ENCODE measurements around the gene CBX8. TPM values are rescaled to one million over a fixed set of nuclear protein-coding genes. Genes with fewer than 3 reads are reported as not detected.

CBX8 gene
- total and polyA plus RNA-seq, 2 of the 8 experiments (the other 6 are each of a cell fraction or from before 2014, with no cell fraction given) = 0.09 to 2.1 TPM

DNA sequence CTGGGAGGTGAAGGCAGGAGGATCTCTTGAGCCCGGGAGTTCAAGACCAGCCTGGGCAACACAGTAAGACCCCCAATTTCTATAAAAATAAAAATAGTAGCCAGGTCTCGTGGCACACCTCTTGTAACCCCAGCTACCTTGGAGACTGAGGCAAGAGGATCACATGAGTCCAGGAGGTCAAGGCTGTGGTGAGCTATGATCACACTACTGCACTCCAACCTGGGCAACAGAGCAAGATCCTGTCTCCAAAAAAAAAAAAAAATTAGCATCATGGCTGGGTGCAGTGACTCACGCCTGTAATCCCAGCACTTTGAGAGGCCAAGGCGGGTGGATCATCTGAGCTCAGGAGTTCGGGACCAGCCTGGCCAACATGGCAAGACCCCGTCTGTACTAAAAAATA lies 25.6 kb downstream of the CBX8 start:
- Histone ChIP-seq H3K36me3 (ENCODE audit: control insufficient read depth in 2 of 4, insufficient read depth in 4 of 4, low read length in 3 of 4) (no peaks in the 10 kb centered on the region), H3K9ac (replicated peaks in 1 of 4; ENCODE audit: extremely low read depth in 1 of 4, low read depth in 3 of 4, low read length in 3 of 4) (no peak overlapping the region), H3K18ac (ENCODE audit: extremely low read depth, low read length) (no peak overlapping the region), H3K4me1 (replicated peaks in 1 of 4; ENCODE audit: control insufficient read depth in 3 of 4, insufficient read depth in 4 of 4, low read length in 3 of 4) (peaks cover under 1 to 5% (median under 1%) of the 10 kb centered on the region in 4 experiments; a peak in 6 of 7 replicates), H3K79me2 (ENCODE audit: control insufficient read depth in 1 of 2, insufficient read depth in 2 of 2, low read length in 2 of 2) (no peaks in the 10 kb centered on the region), H3K9me3 (ENCODE audit: insufficient read depth in 2 of 2, low read depth in 1 of 2, low read length in 1 of 2) (no peaks in the 10 kb centered on the region), H2BK120ac (replicated peaks; ENCODE audit: low read depth, low read length) (no peak overlapping the region), H3K14ac (ENCODE audit: insufficient read length) (no peak overlapping the region), H3K27ac (ENCODE audit: low read depth, low read length) (no peak overlapping the region), H3K4me3 (ENCODE audit: extremely low read depth in 1 of 4, insufficient read depth in 2 of 4, low read depth in 3 of 4, low read length in 4 of 4) (no peak overlapping the region), H3K4me2 (ENCODE audit: insufficient read depth in 1 of 2, low read depth in 2 of 2, low read length in 2 of 2) (no peak overlapping the region), H2BK12ac (ENCODE audit: low read depth, low read length) (no peak overlapping the region), H3K27me3 (replicated peaks in 1 of 4; ENCODE audit: control insufficient read depth in 3 of 4, extremely low read depth in 1 of 4, insufficient read depth in 3 of 4, low read length in 3 of 4) (no peaks in the 10 kb centered on the region; a peak in 2 of 7 replicates), H2BK15ac (ENCODE audit: low read length) (no peak overlapping the region), H2BK5ac (ENCODE audit: low read depth, low read length) (no peak overlapping the region), H3K4ac (replicated peaks; ENCODE audit: insufficient read length, low read depth, low read length) (no peak overlapping the region), H4K20me1 (replicated peaks in 1 of 2; ENCODE audit: control insufficient read depth in 1 of 2, insufficient read depth in 2 of 2, low read length in 2 of 2) (no peaks in the 10 kb centered on the region), H4K5ac (ENCODE audit: insufficient read length, low read depth, low read length) (no peak overlapping the region), H3K56ac (replicated peaks; ENCODE audit: insufficient read length, low read depth, low read length) (no peak overlapping the region), H4K91ac (replicated peaks; ENCODE audit: insufficient read length, low read length) (no peak overlapping the region), H3K23ac (ENCODE audit: insufficient read length) (no peak overlapping the region), H2BK20ac (ENCODE audit: low read length) (no peak overlapping the region), H2AFZ (ENCODE audit: low read length) (no peak overlapping the region), H3K23me2 (ENCODE audit: low read depth, low read length) (no peaks in the 10 kb centered on the region), H3K79me1 (ENCODE audit: low read depth, low read length) (no peaks in the 10 kb centered on the region), H4K8ac (ENCODE audit: extremely low read depth, insufficient read depth, low read length) (no peak overlapping the region), H2AK5ac (ENCODE audit: low read depth, low read length) (no peak overlapping the region; the same call in 1 of the 2 replicates)
- no peak for DNase-seq (ENCODE audit: low read depth in 1 of 2, low spot score in 2 of 2)
- POLR2A ChIA-PET (ENCODE audit: partially characterized antibody) = interaction anchor here (1.0 to 1.5 kb wide), 2 partner anchors 11 to 16 kb away, joined by 3 to 5 read pairs; no protein-coding TSS in a partner anchor
- CTCF ChIA-PET (ENCODE audit: partially characterized antibody) = interaction anchor here (0.6 to 1.8 kb wide), 9 partner anchors 8 to 317 kb away, joined by 3 to 6 read pairs (median 4); no protein-coding TSS in a partner anchor
- 90% methylated on average over 6 of the region's 6 CpGs; no CpG with 5 or more reads in 1 of the 2 experiments for WGBS, 2 experiments (ENCODE audit: extremely low coverage in 1 of 2, insufficient coverage in 1 of 2, insufficient read length in 1 of 2, insufficient replicate concordance in 2 of 2, low coverage in 1 of 2, low lambda C conversion rate in 2 of 2, missing lambda C conversion rate in 1 of 2)
- TF ChIP-seq BRCA1 (IDR thresholded peaks at IDR 0.05; ENCODE audit: low read depth, low read length) (no peak), RAD21 (IDR thresholded peaks at IDR 0.05 in 1 of 2, conservative IDR thresholded peaks at IDR 0.05 in 1 of 2; ENCODE audit: low read depth in 2 of 2, low read length in 2 of 2) (no peak), RXRA (IDR thresholded peaks at IDR 0.05; ENCODE audit: insufficient read depth, low read depth, low read length) (no peak), SIN3A (conservative IDR thresholded peaks at IDR 0.05 in 1 of 2, IDR thresholded peaks at IDR 0.05 in 1 of 2; ENCODE audit: low read depth in 1 of 2, low read length in 2 of 2) (no peak), SIRT6 (IDR thresholded peaks at IDR 0.05; ENCODE audit: low read length) (no peak), JUND (IDR thresholded peaks at IDR 0.05; ENCODE audit: low read length) (no peak), SIX5 (IDR thresholded peaks at IDR 0.05; ENCODE audit: low read depth, low read length) (no peak), ZNF274 (IDR thresholded peaks at IDR 0.05; ENCODE audit: borderline replicate concordance, extremely low read depth, low read length) (no peak), CBX8 (IDR thresholded peaks at IDR 0.05; ENCODE audit: borderline replicate concordance, low read depth, low read length) (no peak), TCF12 (IDR thresholded peaks at IDR 0.05; ENCODE audit: low read depth, low read length) (no peak)
- TF ChIP-seq, protein P1, sequence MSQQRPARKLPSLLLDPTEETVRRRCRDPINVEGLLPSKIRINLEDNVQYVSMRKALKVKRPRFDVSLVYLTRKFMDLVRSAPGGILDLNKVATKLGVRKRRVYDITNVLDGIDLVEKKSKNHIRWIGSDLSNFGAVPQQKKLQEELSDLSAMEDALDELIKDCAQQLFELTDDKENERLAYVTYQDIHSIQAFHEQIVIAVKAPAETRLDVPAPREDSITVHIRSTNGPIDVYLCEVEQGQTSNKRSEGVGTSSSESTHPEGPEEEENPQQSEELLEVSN (IDR thresholded peaks at IDR 0.05) = no peak
- TF ChIP-seq, protein P2, sequence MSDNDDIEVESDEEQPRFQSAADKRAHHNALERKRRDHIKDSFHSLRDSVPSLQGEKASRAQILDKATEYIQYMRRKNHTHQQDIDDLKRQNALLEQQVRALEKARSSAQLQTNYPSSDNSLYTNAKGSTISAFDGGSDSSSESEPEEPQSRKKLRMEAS (IDR thresholded peaks at IDR 0.05) = no peak
- no peak for FAIRE-seq

Data from H1 (cell line).